ENCODE measurements around the gene TNXB. TPM values are rescaled to one million over a fixed set of nuclear protein-coding genes. Genes with fewer than 3 reads are reported as not detected.
"Not testable (repeated sequence)": the region's sequence is repeated elsewhere in the genome, so short reads cannot be mapped to it uniquely, and the experiment has no call there.

TNXB gene
- total and polyA plus RNA-seq, 2 donors (not counting 1 experiment from before 2014, with no cell fraction given) = 8.1 to 63.9 TPM

DNA sequence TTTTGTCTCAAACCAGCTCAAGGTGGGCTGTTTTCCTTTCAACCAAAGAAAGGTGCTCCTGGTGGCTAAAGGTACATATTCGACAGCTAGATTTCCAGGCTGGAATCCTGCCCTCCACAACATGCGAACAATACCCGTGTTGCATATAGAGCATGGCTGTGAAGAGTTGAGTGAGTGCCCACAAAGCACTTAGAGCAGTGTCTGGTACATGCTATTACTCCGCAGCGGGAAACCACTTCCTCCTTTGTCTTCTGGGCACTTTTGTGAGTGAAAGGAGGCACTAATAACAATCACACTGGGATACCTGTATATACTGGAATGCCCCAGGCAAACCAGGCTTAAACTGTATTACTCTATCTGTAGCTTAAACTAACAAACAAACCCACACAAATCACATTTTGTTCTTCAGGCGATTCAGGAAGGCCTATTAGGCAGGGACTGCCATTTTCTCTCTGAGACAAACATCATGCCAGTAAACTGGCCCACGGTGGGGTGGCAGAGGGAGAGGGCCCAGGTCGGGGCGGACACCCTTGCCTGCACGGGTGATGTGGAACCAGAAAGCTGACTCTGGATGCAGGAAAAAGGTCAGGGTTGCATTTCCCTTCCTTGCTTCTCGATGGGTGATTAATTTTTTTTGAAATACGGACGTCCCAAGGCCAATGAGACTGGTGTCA lies 104.1 kb downstream of the TNXB start:
- not testable (repeated sequence) for H3K4me2 ChIP-seq (ENCODE audit: extremely low read depth, insufficient read depth, low read length); H2AFZ ChIP-seq (ENCODE audit: low read length); H3K4me1 ChIP-seq (ENCODE audit: control insufficient read depth, extremely low read depth, insufficient read depth, low read length); H3K79me2 ChIP-seq (ENCODE audit: control insufficient read depth, insufficient read depth, low read length); H3K4me3 ChIP-seq (replicated peaks in 1 of 4; ENCODE audit: control extremely low read depth in 1 of 4, insufficient read depth in 1 of 4, low read depth in 3 of 4, low read length in 4 of 4); DNase-seq (ENCODE audit: low read depth in 2 of 2); H3K9me3 ChIP-seq (ENCODE audit: control insufficient read depth, insufficient read depth, low read depth, low read length); H4K20me1 ChIP-seq (ENCODE audit: control insufficient read depth, extremely low read depth, insufficient read depth, low read length); H3K27ac ChIP-seq (ENCODE audit: insufficient read depth, low read length); H3K27me3 ChIP-seq (ENCODE audit: control insufficient read depth, insufficient read depth, low read length); H3K36me3 ChIP-seq (ENCODE audit: control insufficient read depth, insufficient read depth, low read length); H3K9ac ChIP-seq (ENCODE audit: insufficient read depth, low read length)

- not testable (repeated sequence) for H3K4me2 ChIP-seq (ENCODE audit: extremely low read depth, insufficient read depth, low read length); H3K79me2 ChIP-seq (ENCODE audit: control insufficient read depth, insufficient read depth, low read length); H4K20me1 ChIP-seq (ENCODE audit: control insufficient read depth, extremely low read depth, insufficient read depth, low read length); H3K4me1 ChIP-seq (ENCODE audit: control insufficient read depth, extremely low read depth, insufficient read depth, low read length); H2AFZ ChIP-seq (ENCODE audit: low read length); DNase-seq (ENCODE audit: low read depth in 2 of 2); H3K27ac ChIP-seq (ENCODE audit: insufficient read depth, low read length); H3K4me3 ChIP-seq (replicated peaks in 1 of 4; ENCODE audit: control extremely low read depth in 1 of 4, insufficient read depth in 1 of 4, low read depth in 3 of 4, low read length in 4 of 4); H3K9me3 ChIP-seq (ENCODE audit: control insufficient read depth, insufficient read depth, low read depth, low read length); H3K9ac ChIP-seq (ENCODE audit: insufficient read depth, low read length); H3K27me3 ChIP-seq (ENCODE audit: control insufficient read depth, insufficient read depth, low read length); H3K36me3 ChIP-seq (ENCODE audit: control insufficient read depth, insufficient read depth, low read length)
Observed at GRCh38 chr6:32004393-32004792, 104.7 kb downstream of the TNXB start.

DNA sequence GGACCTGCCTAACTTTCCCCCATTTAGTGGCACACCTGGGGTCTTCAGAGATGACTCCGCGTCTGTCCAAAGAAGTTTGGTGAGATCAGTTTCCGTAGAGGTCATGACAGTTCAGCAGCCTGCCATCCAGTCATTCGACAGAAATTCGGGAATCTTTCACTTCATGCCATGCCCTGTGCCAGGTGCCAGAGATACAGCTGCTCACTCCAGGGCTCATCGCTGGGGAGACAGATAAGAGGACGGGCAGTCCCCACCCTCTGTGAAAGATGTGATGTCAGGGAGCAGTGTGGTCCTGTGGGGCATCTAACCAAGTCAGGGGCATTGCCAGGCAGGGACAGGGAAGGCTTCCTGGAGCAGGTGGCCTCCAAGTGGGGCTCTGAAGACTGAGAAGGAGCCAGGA lies 105.8 kb downstream of the TNXB start:
- H3K9me3 ChIP-seq (ENCODE audit: control insufficient read depth, insufficient read depth, low read depth, low read length); DNase-seq (ENCODE audit: low read depth in 2 of 2); H3K27ac ChIP-seq (ENCODE audit: insufficient read depth, low read length); H3K4me1 ChIP-seq (ENCODE audit: control insufficient read depth, extremely low read depth, insufficient read depth, low read length); H3K27me3 ChIP-seq (ENCODE audit: control insufficient read depth, insufficient read depth, low read length); H3K4me2 ChIP-seq (ENCODE audit: extremely low read depth, insufficient read depth, low read length); H3K9ac ChIP-seq (ENCODE audit: insufficient read depth, low read length); H3K36me3 ChIP-seq (ENCODE audit: control insufficient read depth, insufficient read depth, low read length); H2AFZ ChIP-seq (ENCODE audit: low read length); H3K4me3 ChIP-seq (replicated peaks in 1 of 4; ENCODE audit: control extremely low read depth in 1 of 4, insufficient read depth in 1 of 4, low read depth in 3 of 4, low read length in 4 of 4); H3K79me2 ChIP-seq (ENCODE audit: control insufficient read depth, insufficient read depth, low read length); H4K20me1 ChIP-seq (ENCODE audit: control insufficient read depth, extremely low read depth, insufficient read depth, low read length): not testable (repeated sequence)

- not testable (repeated sequence) for H3K9ac ChIP-seq (ENCODE audit: insufficient read depth, low read length); H3K9me3 ChIP-seq (ENCODE audit: control insufficient read depth, insufficient read depth, low read depth, low read length); DNase-seq (ENCODE audit: low read depth in 2 of 2); H4K20me1 ChIP-seq (ENCODE audit: control insufficient read depth, extremely low read depth, insufficient read depth, low read length); H3K27ac ChIP-seq (ENCODE audit: insufficient read depth, low read length); H3K4me1 ChIP-seq (ENCODE audit: control insufficient read depth, extremely low read depth, insufficient read depth, low read length); H3K36me3 ChIP-seq (ENCODE audit: control insufficient read depth, insufficient read depth, low read length); H3K4me3 ChIP-seq (replicated peaks in 1 of 4; ENCODE audit: control extremely low read depth in 1 of 4, insufficient read depth in 1 of 4, low read depth in 3 of 4, low read length in 4 of 4); H3K27me3 ChIP-seq (ENCODE audit: control insufficient read depth, insufficient read depth, low read length); H2AFZ ChIP-seq (ENCODE audit: low read length); H3K79me2 ChIP-seq (ENCODE audit: control insufficient read depth, insufficient read depth, low read length); H3K4me2 ChIP-seq (ENCODE audit: extremely low read depth, insufficient read depth, low read length)
Observed at GRCh38 chr6:32002546-32003268, 106.4 kb downstream of the TNXB start.

- not testable (repeated sequence) for H3K27ac ChIP-seq (ENCODE audit: insufficient read depth, low read length); H3K79me2 ChIP-seq (ENCODE audit: control insufficient read depth, insufficient read depth, low read length); H3K4me2 ChIP-seq (ENCODE audit: extremely low read depth, insufficient read depth, low read length); H4K20me1 ChIP-seq (ENCODE audit: control insufficient read depth, extremely low read depth, insufficient read depth, low read length); H3K9me3 ChIP-seq (ENCODE audit: control insufficient read depth, insufficient read depth, low read depth, low read length); H3K4me3 ChIP-seq (replicated peaks in 1 of 4; ENCODE audit: control extremely low read depth in 1 of 4, insufficient read depth in 1 of 4, low read depth in 3 of 4, low read length in 4 of 4); DNase-seq (ENCODE audit: low read depth in 2 of 2); H3K27me3 ChIP-seq (ENCODE audit: control insufficient read depth, insufficient read depth, low read length); H3K9ac ChIP-seq (ENCODE audit: insufficient read depth, low read length); H2AFZ ChIP-seq (ENCODE audit: low read length); H3K36me3 ChIP-seq (ENCODE audit: control insufficient read depth, insufficient read depth, low read length); H3K4me1 ChIP-seq (ENCODE audit: control insufficient read depth, extremely low read depth, insufficient read depth, low read length)
Observed at GRCh38 chr6:31996385-31996784, 112.8 kb downstream of the TNXB start.

DNA sequence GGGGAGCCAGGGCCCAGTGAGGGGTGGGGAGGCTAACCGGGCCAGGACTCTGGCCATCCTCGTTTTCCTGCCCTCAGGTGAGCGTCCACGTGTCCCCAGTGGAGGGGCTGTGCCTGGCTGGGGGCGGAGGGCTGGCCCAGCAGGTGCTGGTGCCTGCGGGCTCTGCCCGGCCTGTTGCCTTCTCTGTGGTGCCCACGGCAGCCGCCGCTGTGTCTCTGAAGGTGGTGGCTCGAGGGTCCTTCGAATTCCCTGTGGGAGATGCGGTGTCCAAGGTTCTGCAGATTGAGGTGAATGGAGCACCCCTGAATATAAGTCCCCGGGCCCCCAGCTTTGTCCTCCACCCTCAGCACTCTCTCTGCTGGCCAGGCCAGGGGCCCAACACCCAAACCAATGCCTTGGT lies 114.7 kb downstream of the TNXB start:
- not testable (repeated sequence) for H3K4me2 ChIP-seq (ENCODE audit: extremely low read depth, insufficient read depth, low read length); H3K79me2 ChIP-seq (ENCODE audit: control insufficient read depth, insufficient read depth, low read length); DNase-seq (ENCODE audit: low read depth in 2 of 2); H3K27me3 ChIP-seq (ENCODE audit: control insufficient read depth, insufficient read depth, low read length); H2AFZ ChIP-seq (ENCODE audit: low read length); H3K36me3 ChIP-seq (ENCODE audit: control insufficient read depth, insufficient read depth, low read length); H4K20me1 ChIP-seq (ENCODE audit: control insufficient read depth, extremely low read depth, insufficient read depth, low read length); H3K9ac ChIP-seq (ENCODE audit: insufficient read depth, low read length); H3K4me1 ChIP-seq (ENCODE audit: control insufficient read depth, extremely low read depth, insufficient read depth, low read length); H3K9me3 ChIP-seq (ENCODE audit: control insufficient read depth, insufficient read depth, low read depth, low read length); H3K27ac ChIP-seq (ENCODE audit: insufficient read depth, low read length); H3K4me3 ChIP-seq (replicated peaks in 1 of 4; ENCODE audit: control extremely low read depth in 1 of 4, insufficient read depth in 1 of 4, low read depth in 3 of 4, low read length in 4 of 4)
